HG03159 (cell line): ENCODE measurements around the gene SFRP5.

Experiments used
- ATAC-seq: cut with Tn5 transposase; IDR thresholded peaks from one replicate; pipeline ENCODE4 v1.9.1; 2021; ENCODE audit warnings: mild to moderate bottlenecking, moderate library complexity; ENCODE audit not compliant: unreplicated experiment

Gene SFRP5

DNA sequence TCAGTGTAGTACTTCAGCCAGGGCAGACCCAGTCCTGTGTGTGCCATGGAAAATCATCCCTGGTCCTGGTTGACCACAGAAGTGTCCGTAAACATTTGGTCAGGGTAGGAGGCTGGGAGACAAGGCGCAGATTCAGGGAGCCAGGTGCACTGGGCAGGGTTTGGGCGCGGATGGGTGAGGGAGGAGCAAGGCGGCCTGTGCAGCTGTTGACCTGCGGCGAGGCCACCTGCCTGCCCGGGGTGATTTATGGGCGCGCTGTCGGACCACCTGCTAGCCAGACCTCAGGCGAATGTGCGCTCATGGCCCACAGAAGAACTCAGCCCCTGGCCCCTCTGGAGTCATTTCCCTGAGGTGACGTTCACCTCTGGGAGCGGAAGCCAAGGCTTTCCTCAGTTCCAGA lies 6.6 kb downstream of the SFRP5 start:
- no peak for ATAC-seq

DNA sequence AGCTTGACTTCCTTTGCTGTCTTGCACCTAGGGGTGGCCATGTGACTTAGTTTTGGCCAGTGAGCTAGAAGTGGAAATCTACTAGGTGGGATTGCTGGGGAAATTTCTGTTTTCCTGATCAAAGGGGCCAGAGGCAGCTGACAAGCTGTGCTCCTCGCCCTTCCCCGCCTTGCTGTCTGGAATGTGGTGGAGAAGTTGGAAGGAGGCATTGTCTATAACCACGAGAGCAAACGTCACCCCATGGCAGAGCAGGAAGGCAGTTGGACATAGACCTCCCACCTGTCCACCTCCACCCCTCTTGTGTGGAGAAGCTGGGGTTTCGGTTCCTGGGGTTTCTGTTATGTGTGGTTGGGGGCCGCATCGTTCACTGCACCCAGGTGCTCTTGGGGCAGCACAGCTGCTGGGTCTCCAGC lies 7.3 kb downstream of the SFRP5 start:
- ATAC-seq: no peak

DNA sequence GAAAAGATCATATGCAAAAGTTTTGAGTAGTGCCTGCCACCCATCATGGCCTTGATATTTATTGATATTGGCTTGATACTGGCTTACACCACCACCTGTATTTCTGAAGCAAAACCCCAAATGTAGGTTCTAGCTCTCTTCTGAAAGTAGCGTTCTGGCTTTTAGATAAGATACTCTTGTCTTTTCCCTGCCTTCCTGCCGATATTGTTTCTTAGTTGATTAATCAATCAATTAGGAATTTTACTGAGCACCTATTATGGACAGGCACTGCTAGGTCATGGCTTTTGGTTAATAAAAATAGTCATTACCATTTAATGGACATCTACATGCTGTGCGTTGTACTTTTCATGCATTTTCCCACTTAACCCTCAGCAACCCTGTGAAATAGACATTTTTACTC lies 7.9 kb downstream of the SFRP5 start:
- no peak for ATAC-seq

DNA sequence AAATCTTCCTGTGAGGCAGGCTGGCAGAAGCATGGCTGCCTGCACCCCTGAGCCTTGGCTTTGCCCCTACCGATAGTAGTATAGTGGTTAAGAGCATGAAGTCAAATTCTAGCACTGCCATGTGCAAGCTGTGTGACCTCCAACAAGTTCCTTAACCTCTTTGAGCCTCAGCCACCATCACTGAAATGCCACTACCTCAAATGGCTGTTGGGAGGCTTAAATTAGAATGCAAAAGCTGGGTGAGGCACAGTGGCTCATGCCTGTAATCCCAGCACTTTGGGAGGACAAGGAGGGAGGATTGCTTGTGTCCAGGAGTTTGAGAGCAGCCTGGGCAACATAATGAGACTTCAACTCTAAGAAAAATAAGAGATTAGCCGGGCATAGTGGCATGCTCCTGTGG lies 8.4 kb downstream of the SFRP5 start:
- no peak for ATAC-seq

DNA sequence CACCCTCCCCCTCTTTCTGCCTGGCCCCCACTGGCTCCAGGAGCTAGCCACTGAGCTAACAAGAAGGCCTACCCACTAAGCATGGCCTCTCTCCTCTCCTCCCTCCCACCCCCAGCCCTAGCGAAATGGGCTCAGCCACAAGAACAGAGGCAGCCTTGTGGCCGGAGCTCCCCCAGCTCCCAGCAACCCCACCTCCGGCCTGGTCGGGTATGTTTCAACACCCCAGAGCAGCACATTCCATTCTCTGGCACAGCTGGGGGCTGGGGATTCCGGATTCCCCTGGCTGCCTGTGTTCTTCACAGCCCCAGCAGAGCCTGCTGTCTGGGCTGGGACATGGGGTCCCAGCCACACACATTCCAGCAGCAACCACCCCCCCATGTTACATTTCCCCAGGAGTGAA lies 9.0 kb downstream of the SFRP5 start:
- no peak for ATAC-seq

DNA sequence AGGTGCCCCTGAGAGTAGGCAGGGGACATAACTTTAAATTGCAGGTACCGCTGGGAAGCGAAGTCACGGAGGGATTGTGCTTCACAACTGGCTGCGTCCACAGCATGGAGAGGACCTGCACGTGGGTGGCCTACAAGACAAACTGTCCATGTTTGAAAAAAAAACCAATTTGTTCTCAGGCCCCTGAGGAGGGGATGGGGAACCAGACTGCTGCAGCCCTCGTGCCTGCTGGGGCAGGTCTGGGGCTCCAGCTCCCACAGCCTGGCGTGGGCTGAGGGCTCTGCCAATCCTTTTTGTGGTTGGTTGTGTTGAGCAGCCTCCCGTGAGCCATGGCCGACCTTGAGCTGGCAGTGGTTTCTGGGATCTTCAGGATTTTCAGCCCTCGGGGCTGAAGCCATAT lies 9.7 kb downstream of the SFRP5 start:
- no peak for ATAC-seq

DNA sequence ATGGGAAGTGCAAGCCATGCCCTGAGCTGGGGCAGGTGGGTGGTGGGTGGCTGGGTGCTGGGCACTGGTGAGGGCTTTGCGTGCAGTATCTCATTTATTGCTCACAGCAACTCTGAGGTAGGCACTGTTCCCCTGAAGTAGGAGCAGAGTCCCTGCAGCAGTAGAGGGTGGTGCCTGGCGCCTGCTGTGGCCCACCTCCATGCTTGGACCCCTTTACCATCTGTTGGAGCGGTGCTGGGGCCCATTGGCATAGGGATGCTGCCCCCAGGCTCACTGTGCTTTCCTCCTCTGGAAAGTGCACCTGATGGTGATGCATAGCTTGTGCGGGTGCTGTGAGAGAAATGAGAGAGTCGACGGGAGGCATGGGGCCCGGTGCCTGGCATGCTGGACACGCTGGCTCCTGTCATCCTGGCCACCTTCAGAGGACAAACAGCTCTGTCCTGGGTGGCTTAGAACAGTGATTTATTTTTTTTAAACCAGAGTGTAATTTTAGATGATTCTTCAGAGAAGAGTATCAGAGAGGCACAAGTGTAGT lies 10.4 kb downstream of the SFRP5 start:
- ATAC-seq: no peak

DNA sequence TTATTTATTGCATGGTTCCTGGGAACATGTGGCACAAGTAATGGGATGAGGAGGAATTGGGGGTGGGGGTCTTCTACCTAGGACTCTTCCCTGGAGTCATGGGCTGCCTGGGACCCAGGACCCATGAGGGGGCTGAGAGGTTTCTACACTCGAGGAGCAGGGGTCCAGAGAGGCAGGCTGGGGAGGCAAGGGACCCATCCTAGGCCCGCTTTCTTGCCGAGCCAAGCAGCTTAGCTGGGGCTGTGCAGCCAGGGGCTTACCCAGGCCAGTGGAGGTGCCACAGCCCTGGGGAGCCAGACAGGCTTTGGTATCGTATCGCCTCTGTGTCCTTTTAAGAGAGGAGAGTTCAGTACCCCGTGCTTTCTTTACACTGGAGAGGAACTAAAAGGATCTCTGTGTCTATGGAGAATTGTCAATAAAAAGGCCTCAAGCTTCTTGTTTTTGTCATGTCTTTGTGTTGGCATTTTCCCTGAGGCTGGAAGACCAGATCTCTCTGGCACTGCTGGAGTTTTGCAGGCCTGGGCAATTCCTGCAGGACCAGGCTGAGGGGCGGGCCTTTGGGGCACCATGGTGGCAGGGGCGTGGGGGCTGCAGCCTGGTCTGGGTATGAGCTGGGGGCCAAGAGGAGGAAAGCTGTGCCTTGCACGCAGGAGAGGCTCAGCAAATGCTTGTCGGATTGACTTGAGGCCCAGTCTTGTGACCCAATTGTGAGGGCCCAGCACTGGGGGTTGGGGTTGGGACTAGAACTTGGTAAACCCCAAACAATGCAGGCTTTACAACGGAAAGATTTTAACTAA lies 11.1 kb downstream of the SFRP5 start:
- ATAC-seq: no peak

DNA sequence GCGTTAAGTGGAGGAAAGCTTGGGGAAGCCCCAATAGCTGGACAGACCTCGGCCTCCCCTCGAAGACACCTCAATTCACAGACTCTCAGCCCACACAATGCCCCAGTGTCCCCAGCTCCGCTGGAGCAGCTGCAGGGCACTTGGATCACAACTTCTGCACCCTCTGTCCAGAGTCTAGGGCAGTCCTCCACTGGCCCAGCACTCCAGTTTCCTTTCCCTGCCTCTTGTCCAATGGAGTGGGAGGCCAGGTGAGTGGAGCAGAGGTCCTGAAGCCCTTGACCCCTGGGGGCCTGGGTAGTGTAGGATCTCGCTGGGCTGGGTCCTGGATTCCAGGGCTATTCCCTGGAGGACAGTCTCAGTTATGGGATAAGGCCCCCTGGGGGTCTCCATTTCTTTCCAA lies 11.9 kb downstream of the SFRP5 start:
- ATAC-seq: no peak

DNA sequence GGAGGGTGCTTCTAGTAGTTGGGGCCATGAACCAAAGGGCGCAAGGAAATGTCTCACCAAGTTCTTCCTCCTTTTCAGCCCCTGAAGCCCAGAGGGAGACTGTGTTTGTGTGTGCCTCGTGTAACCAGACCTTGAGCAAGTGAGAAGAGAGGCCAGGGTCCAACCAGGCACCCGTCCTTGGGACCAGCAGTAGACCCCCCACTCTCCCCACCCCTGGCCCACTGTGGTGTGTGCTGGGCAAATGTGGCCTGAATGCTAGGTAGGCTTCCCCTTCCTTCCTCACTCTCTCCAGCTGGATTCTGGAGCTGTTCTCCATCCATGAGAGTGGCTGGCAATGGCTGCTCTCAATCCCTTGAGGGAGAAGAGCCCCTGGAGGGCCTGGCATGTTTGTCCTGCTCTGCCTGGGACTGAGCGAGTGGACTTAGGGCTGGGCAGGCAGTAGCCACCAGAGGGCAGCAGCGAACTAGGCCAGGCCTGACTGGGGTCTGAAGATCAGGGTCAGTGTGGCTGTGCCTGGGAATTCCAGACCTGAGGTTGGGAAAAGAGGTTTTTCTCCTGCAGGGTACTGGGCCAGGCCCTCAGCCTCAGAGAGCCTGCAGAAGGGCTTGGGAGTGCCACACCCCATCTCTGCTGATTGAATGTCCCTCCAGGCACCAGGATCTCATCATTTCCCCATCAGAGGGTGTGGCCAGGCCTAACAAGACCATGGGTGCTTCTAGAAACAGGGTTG lies 12.5 kb downstream of the SFRP5 start:
- no peak for ATAC-seq

DNA sequence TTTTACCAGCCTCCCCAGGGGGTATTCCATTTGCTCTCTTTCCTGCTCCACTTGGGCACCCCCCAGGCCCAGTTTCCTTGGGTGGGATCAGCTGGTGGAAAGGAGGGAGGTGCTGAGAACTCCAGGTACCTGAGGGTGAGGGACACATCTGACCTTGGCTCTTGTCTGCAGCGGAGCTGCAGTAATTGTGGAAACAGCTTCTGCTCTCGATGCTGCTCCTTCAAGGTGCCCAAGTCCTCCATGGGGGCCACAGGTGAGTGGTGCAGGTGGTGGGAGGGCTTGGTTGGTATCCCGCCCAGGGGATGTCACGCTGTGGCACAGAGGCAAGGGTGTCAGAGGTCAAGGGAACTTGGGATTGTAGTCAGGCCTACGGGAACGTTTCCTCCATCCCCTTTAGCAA lies 14.3 kb downstream of the SFRP5 start:
- ATAC-seq: no peak

DNA sequence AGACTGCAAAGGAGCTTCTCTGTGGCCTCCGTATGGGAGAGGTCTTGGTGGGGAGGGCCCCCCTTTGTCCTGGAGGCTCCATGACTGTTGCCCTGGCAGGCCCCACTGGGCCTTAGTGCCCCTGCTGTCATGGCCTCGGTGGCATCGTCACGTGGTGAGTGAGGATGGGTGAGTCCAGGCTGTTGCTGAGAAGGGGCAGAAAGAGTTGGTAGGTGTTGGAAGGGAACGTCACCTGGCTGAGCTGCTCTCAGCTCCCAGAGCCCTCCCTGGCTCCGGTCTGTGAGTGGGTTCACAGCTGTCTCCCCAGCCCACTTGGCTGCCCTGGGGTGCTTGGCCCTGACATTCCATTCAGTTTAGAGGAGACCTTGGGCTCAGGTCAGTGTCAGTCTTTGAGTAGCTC lies 16.1 kb downstream of the SFRP5 start:
- no peak for ATAC-seq

DNA sequence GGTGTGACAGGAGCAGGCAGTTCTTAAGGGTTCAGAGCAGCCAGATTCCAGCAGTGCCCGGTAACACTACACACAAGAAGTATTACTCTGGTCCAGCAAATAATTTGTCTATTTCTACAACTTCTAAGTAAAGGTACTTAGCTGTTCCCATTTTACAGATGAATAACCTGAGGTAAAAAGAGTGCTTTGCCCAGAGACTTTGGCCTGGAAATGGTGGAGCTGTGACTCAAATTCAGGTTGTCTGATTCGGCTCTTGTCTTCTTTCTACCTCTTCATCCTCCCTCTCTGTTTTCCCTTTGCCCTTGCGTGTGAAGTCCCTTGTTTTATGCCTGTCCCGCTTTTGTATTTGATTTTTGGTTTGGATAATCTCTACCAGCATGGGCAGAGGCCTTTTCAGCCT lies 17.1 kb downstream of the SFRP5 start:
- ATAC-seq: no peak

DNA sequence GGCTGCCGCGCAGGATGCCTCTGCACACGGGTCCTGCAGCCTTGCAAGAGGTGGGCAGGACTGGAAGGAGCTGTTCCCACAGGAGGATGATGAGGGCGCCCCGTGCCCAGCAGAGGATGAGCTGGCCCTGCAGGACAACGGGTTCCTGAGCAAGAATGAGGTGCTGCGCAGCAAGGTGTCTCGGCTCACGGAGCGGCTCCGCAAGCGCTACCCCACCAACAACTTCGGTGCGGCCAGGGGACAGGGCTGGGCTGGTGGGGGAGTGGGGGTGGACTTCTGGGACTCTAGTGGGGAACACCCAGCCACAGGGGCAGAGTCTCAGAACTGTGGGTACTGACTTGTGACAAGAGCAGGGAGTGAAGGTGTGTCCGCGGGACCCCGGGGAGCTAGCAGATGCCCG lies 18.8 kb downstream of the SFRP5 start:
- no peak for ATAC-seq

DNA sequence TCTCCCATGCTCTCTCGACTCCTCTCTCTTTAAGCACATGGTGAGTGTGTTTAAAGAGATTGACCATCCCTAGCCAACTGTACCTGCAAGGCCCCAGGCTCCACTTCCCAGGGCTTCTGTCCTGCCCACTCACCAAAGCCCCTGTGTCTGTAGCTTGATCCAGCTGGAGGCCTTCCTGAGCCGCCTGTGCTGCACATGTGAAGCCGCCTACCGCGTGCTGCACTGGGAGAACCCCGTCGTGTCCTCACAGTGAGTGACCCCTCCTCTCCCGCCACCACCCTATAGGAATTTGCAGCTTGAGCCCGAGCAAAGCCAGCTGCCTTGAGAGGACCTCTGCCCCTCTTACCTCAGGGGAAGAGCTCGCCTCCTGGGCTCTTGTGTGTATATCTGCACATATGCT lies 23.7 kb downstream of the SFRP5 start:
- no peak for ATAC-seq

DNA sequence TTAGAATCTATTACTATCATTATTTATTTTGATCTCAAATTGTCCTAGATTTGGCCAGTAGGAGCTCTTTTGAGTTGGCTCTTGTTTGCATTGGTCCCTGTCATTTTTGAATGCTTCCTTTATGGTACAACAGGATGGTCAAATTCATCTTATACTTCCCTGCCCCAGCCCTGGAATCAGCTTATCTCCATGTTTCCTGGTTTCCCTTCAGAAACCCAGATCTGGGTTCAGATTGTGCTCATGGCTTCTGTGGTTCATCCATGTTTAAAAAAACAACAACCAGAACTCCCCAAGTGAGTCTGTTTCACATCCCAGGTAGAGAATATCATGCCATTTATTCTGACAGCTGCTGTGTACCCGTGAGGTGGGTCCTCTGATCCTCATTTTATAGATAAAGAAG lies 24.2 kb downstream of the SFRP5 start:
- no peak for ATAC-seq

DNA sequence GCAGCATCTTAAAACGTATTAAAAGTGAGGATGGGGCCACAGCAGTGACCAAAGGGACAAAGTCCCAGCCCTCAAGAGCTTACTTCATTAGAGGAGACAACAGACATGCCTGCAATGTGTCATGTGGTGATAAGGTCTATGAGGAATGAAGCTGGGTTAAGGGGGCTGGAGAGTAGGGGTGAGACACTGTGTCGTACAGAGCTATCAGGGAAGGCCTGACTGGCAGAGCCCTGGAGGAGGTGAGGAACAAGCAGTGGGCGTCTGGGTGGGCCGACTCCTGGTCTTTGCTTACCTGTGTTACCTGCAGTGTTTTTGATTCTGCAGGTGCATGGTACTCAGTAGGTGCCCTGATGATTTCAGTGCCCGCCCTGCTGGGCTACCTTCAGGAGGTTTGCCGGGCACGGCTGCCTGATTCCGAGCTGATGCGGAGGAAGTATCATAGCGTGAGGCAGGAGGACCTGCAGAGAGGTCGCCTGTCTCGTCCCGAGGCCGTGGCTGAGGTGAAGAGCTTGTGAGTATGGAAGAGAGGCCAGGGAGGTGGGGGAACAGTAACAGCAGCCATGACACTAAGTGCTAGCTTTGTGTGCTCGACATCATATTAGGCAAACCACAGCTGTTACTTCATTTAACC lies 27.3 kb downstream of the SFRP5 start:
- no peak for ATAC-seq

DNA sequence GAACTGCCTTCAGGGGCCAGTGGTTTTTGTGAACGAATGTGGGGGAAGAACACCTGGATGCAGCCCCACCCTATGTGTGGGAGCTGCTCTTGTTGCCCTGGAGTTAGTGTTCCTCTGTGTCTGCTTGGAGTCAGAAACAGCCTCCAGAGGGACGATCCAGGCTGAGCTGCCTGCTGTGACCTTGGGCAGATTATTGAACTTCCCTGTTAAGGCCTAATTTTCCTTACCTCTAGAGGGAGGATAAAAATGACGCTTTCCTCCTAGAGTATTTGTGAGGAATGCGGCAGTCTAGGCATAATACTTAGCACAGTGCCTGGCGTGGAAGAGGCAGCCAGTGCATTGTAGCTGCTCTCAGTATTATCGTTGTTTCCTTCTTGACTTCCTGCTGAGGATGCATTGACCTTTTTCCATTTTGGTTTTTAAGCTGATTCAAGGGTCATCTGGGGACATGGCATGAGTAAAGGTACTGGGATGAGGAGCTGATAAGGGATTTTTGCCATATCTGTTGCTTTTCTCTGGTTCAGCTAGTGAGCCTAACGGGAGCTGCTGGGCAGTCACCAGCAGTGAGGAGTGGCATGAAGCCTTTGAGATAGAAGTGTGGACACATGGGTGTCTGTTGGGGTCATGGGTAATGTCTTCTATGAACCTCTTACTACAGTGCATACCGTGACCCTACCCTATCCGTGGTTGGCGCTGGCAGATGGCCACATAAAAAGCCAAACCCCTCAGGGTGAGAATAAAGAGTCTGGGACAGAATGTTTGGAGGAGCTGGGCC lies 28.4 kb downstream of the SFRP5 start:
- ATAC-seq: no peak

DNA sequence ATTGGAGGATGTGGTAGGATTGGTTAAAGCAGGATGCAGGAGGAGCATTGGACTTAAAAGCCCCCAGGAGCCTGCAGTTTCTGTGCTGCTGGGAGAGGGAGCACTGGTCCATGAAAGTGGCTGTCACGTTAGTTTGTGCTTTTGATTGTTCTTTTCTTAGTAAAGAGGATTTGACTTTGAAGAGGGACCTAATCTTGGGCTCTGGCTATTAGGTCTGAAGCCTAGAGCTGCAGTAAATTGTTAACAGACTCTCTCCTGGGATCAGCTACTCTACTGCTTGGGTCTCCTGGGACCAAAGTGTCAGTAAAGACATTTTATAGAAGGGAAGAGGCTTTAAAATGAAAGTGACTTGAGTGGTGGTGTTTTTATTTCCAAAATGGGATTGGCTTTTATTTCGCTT lies 31.2 kb downstream of the SFRP5 start:
- ATAC-seq: no peak

DNA sequence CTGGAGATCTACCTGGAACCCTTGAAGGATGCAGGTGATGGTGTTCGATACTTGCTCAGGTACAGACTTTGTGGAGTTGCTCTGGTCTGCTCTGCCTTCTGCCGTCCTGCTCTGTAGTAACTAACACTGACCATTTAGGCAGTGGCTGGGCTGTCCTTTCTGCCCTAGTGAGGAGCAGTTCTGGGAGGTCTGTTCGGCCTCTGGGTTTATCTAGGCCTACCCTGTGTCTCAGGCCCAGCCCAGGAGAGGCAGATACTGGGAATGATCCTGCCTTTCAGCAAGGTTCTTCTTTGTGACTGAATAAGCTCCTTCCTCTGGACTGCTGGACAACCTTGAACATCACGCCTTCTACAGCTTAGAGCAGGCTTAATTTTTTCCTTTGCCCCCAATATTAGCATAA lies 33.2 kb downstream of the SFRP5 start:
- ATAC-seq: no peak

DNA sequence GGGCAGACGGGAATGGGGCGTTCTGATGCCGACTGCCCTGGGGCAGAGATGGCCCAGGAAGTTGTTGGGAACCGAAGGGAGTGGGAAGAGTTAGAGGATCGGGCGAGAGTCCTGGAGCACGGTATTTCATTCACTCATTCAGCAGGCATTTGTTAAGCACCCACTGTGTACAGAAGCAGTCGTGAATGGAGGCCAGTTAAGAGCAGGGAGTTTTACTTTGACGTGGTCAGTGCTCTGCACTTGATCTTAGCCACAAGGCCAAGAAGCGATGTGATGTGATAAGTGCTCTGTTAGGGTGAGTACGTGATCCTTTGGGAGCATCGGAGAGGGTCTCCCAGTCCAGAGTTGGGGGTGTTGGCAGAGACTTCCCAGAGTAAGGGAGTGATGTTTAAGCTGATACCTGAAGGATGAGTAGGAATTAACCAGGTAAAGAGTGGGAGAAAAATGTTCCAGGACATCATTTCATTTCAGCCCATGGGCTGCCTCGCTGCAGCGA lies 34.0 kb downstream of the SFRP5 start:
- no peak for ATAC-seq
